ENCODE data around the gene TMEM201. TPM values are rescaled to one million over a fixed set of nuclear protein-coding genes. Genes with fewer than 3 reads are reported as not detected.

TMEM201 gene
- total and polyA plus RNA-seq, 2 donors (not counting 3 experiments of a cell fraction or from before 2014, with no cell fraction given) = 8.3 to 24.8 TPM

- Histone ChIP-seq H3K4me3 (replicated peaks in 1 of 3; ENCODE audit: insufficient read depth in 1 of 3, low read depth in 1 of 3, low read length in 3 of 3) (no peak overlapping the region), H3K79me2 (ENCODE audit: control insufficient read depth, insufficient read depth, low read length) (no peaks in the 10 kb centered on the region), H3K9me1 (replicated peaks; ENCODE audit: control insufficient read depth, extremely low read depth, insufficient read depth, low read length) (no peaks in the 10 kb centered on the region), H3K36me3 (ENCODE audit: control insufficient read depth in 2 of 2, extremely low read depth in 1 of 2, insufficient read depth in 2 of 2, low read length in 2 of 2) (no peaks in the 10 kb centered on the region), H4K20me1 (replicated peaks; ENCODE audit: control insufficient read depth, extremely low read depth, insufficient read depth, low read length) (no peaks in the 10 kb centered on the region), H3K9me3 (replicated peaks; ENCODE audit: control insufficient read depth, insufficient read depth, low read length) (no peaks in the 10 kb centered on the region), H3K4me2 (ENCODE audit: insufficient read depth, low read length) (no peak overlapping the region), H3K27me3 (ENCODE audit: control insufficient read depth in 2 of 2, insufficient read depth in 2 of 2, low read length in 2 of 2) (no peaks in the 10 kb centered on the region), H3K27ac (ENCODE audit: insufficient read depth, low read depth, low read length) (no peak overlapping the region), H3K9ac (replicated peaks; ENCODE audit: extremely low read depth, insufficient read depth, low read length) (no peak overlapping the region), H2AFZ (ENCODE audit: low read depth, low read length) (no peak overlapping the region), H3K4me1 (ENCODE audit: control insufficient read depth, extremely low read depth, insufficient read depth, low read length) (no peaks in the 10 kb centered on the region)
- DNase-seq (ENCODE audit: low read depth, low spot score) = no peak
- POLR2A ChIA-PET = no interaction called here
- no TSS peak for BruUV-seq (replicated peaks)
- intact Hi-C loops (cut with micrococcal nuclease) (no loop called here), dilution Hi-C loops (cut with MboI; ENCODE audit: extremely low pct_ligation_motif_present, low sequenced_read_pairs) (no loop called here)
- TF ChIP-seq FOS (IDR thresholded peaks at IDR 0.05; ENCODE audit: borderline replicate concordance, insufficient read depth, low read length) (no peak), POLR2AphosphoS5 (IDR thresholded peaks at IDR 0.05; ENCODE audit: insufficient read depth, low read depth, low read length) (no peak), POLR2A (IDR thresholded peaks at IDR 0.05; ENCODE audit: low read depth, low read length) (no peak)
- CTCF ChIA-PET = interaction anchor here (1.0 to 1.3 kb wide), 3 partner anchors 15 to 238 kb away, joined by 3 to 10 read pairs (median 3); no protein-coding TSS in a partner anchor
- no peak for FAIRE-seq
Measured at GRCh38 chr1:9630331-9631111, 41.8 kb downstream of the TMEM201 start.

- Histone ChIP-seq H3K9me1 (replicated peaks; ENCODE audit: control insufficient read depth, extremely low read depth, insufficient read depth, low read length) (no peaks in the 10 kb centered on the region), H2AFZ (ENCODE audit: low read depth, low read length) (no peak overlapping the region), H3K79me2 (ENCODE audit: control insufficient read depth, insufficient read depth, low read length) (no peaks in the 10 kb centered on the region), H3K27ac (ENCODE audit: insufficient read depth, low read depth, low read length) (no peak overlapping the region), H3K36me3 (ENCODE audit: control insufficient read depth in 2 of 2, extremely low read depth in 1 of 2, insufficient read depth in 2 of 2, low read length in 2 of 2) (no peaks in the 10 kb centered on the region), H3K4me2 (ENCODE audit: insufficient read depth, low read length) (no peak overlapping the region), H3K4me1 (ENCODE audit: control insufficient read depth, extremely low read depth, insufficient read depth, low read length) (no peaks in the 10 kb centered on the region), H3K9ac (replicated peaks; ENCODE audit: extremely low read depth, insufficient read depth, low read length) (no peak overlapping the region), H3K9me3 (replicated peaks; ENCODE audit: control insufficient read depth, insufficient read depth, low read length) (no peaks in the 10 kb centered on the region), H3K4me3 (replicated peaks in 1 of 3; ENCODE audit: insufficient read depth in 1 of 3, low read depth in 1 of 3, low read length in 3 of 3) (no peak overlapping the region), H3K27me3 (ENCODE audit: control insufficient read depth in 2 of 2, insufficient read depth in 2 of 2, low read length in 2 of 2) (peaks cover 0 to 2% of the 10 kb centered on the region in 2 experiments), H4K20me1 (replicated peaks; ENCODE audit: control insufficient read depth, extremely low read depth, insufficient read depth, low read length) (no peaks in the 10 kb centered on the region)
- dilution Hi-C loops (cut with MboI; ENCODE audit: extremely low pct_ligation_motif_present, low sequenced_read_pairs) = no loop called here
- ChIA-PET POLR2A (interaction anchor here (0.6 kb wide), 1 partner anchor 285 kb away, joined by 3 read pairs; no protein-coding TSS in a partner anchor), CTCF (interaction anchor here (0.7 to 1.3 kb wide), 3 partner anchors 11 to 235 kb away, joined by 3 read pairs; no protein-coding TSS in a partner anchor)
- FAIRE-seq (no peak), DNase-seq (ENCODE audit: low read depth, low spot score) (no peak)
- no TSS peak for BruUV-seq (replicated peaks)
- intact Hi-C loops (cut with micrococcal nuclease) = no loop called here
- TF ChIP-seq, protein P1, sequence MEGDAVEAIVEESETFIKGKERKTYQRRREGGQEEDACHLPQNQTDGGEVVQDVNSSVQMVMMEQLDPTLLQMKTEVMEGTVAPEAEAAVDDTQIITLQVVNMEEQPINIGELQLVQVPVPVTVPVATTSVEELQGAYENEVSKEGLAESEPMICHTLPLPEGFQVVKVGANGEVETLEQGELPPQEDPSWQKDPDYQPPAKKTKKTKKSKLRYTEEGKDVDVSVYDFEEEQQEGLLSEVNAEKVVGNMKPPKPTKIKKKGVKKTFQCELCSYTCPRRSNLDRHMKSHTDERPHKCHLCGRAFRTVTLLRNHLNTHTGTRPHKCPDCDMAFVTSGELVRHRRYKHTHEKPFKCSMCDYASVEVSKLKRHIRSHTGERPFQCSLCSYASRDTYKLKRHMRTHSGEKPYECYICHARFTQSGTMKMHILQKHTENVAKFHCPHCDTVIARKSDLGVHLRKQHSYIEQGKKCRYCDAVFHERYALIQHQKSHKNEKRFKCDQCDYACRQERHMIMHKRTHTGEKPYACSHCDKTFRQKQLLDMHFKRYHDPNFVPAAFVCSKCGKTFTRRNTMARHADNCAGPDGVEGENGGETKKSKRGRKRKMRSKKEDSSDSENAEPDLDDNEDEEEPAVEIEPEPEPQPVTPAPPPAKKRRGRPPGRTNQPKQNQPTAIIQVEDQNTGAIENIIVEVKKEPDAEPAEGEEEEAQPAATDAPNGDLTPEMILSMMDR (IDR thresholded peaks at IDR 0.05; ENCODE audit: extremely low read depth in 1 of 2, insufficient read depth in 1 of 2, low read depth in 1 of 2, low read length in 2 of 2) = no peak
- TF ChIP-seq FOS (IDR thresholded peaks at IDR 0.05; ENCODE audit: borderline replicate concordance, insufficient read depth, low read length) = no peak
- TF ChIP-seq MAX (IDR thresholded peaks at IDR 0.05; ENCODE audit: insufficient read depth, insufficient read length) = no peak
- TF ChIP-seq JUN (IDR thresholded peaks at IDR 0.05; ENCODE audit: borderline replicate concordance, insufficient read depth, insufficient read length, low read depth) = no peak
- no peak for TF ChIP-seq MYC (IDR thresholded peaks at IDR 0.05; ENCODE audit: low read depth, low read length)
Measured at GRCh38 chr1:9631613-9632012, 42.9 kb downstream of the TMEM201 start.
